GM18526 (cell line): ENCODE results near the gene POLD2.

ENCODE experiments used
- POLR2A ChIP-seq: IDR thresholded peaks from 3 replicates; pipeline ENCODE4 v1.6.1; 2011; ENCODE audit not compliant: insufficient read length; ENCODE audit errors: extremely low read depth

POLD2 gene

DNA sequence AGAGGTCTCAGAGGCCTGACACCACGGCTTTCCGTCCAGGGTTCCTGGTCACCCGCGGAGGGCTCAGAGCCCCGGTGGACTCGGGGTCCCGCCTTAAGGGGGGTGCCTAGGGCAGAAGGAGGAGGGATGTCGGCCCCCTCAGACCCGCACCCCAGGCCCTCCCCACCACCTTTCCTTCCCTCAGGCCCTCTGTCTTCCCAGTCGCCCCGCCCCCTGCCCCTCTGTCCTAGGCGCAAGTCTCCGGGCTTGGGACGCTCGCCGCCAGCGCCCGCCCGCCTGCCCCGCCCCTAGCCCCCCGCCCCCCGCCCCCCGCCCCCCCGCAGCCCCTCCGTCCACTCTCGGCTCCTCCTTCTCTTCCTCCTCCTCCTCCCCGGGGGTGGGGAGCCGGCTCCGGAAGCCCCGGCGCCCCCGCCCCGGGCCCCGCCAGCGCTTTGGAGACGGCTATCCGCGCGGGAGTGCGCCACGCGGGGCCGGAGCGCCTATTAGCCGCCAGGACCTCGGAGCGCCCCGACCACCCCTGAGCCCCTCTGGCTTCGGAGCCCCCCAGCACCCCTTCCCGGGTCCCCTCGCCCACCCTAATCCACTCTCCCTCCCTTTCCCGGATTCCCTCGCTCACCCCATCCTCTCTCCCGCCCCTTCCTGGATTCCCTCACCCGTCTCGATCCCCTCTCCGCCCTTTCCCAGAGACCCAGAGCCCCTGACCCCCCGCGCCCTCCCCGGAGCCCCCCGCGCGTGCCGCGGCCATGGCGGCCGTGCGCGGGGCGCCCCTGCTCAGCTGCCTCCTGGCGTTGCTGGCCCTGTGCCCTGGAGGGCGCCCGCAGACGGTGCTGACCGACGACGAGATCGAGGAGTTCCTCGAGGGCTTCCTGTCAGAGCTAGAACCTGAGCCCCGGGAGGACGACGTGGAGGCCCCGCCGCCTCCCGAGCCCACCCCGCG, 19.2 kb downstream of the POLD2 start, which contains the start of gene AEBP1:
Gene AEBP1, plus strand, starts transcription at position 423 of the 937 bp plus-strand sequence. Its CDS starts 321 bp downstream, at position 744.
- TF ChIP-seq POLR2A, result no peak

DNA sequence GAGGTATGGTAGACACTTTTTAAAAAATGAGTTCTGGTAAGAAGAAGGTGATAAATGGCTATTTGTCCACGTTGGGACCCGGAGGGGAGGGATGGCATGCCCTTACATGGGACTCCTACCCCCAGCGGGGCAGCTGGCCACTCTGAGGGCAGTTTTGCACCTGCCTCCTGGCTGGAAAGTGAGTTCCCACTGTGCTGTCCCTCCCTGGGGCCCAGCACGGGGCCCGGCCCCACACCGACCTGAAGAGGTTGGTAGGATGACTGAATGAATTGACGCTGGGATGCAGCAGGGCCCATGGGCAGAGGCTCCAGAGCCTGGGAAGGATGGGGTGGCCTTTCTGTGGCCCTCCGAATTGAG, 19.8 kb downstream of the POLD2 start:
- TF ChIP-seq POLR2A, result no peak

DNA sequence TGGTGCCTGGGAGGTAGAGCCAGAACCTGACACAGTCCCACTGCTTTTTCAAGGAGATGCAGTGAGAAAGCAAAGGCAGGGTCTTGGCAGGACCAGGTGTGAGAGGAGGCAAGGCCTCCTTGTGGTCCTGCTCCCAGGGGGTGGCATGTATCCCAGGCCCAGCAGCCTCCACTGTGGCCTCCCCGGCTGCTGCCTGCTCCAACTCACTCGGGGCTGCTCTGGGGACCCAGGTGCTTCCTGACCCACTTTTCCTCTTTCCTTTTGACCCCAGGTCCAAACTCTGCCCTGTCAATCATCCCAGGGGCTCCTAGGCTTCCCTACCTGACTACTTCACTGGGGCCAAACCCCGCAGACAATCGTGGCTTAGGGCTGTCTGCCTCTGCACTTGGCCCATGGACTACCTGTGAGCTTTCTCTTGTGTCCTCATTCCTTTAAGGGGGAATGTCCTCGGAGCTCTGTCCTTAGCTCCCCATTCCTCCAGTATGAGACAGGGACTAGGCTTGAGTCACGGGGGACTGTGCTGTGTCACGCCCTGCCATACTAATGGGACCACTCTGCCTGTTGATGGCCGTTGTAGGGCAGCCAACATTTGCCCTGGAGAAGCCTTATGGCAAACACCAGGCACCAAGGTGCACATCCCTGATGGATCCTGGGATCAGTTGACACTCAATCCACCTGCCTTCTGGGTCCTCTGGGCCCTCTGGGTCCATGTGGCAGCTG, 20.3 kb downstream of the POLD2 start:
- no peak for TF ChIP-seq POLR2A

DNA sequence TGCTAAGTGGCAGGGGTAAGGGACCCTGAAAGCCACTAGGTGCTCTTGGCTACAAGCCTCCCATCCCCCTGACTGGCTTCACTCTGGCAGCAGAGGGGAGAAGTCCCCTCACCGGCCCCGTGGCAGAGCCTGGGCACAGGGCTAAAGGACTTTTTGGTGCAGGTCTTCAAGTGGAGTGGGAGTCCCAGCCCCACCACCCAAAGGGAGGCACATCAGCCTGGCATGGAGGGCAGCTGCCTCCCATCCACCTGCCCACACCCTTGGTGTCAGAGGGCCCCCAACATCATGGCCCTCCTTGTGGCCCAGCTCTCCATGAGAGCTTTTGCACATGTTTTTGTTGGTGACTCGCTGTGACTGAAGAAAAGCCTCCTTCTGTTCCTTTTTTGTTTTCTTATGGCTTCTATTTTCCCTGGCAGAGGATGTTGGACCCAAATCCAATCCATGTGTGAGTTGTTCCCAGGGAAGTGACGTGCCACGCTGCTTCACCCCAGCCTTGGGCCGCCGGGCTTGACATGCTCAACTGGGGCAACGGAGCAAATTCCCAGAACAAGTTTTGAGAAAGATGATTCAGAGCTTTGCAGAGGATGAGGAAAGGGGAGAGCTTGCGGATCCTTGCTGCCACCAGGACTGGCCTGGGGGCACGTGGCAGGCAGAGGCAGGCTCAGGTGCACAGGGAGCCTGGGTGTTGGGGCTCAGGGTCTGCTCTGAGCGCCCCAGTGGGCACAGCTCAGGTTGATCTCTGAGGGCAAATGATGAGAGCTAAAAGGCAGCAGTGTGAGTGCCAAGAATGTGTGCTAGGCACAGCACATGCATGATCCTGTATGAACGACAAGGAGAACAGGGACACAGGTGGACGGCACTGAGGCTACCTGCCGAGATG, 21.1 kb downstream of the POLD2 start:
- no peak for TF ChIP-seq POLR2A

DNA sequence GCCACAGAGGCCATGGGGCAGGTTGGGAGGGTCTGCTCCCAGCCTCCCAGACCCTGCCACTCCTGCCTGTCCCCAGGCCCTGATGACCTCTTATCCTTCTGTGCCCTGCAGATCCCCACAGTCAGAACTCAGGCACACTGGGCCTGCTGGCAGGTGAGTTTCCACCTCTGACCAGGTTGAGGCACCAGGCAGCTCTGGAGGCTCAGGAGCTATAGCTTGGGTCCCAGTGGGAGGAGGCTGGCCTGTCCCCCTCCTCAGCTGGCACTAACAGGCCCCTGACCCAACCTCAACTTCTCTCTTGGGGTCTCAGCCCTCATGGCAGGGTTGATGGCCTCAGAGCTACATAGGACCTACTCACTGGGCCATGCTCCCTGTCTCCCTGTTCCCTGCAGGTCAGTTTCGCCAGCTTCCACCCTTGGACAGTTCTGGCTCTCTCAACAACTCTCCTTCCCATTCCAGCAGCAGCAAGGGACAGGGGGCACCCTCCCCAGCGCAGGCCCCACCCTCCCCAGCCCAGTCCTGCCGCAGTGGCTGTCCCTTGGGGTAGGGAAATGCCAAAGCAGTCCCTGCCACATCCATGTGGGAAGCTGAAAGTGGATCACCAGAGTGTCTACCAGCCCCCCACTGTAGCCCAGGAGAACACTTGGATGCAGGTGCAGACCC, 21.9 kb downstream of the POLD2 start:
- TF ChIP-seq POLR2A, result no peak

DNA sequence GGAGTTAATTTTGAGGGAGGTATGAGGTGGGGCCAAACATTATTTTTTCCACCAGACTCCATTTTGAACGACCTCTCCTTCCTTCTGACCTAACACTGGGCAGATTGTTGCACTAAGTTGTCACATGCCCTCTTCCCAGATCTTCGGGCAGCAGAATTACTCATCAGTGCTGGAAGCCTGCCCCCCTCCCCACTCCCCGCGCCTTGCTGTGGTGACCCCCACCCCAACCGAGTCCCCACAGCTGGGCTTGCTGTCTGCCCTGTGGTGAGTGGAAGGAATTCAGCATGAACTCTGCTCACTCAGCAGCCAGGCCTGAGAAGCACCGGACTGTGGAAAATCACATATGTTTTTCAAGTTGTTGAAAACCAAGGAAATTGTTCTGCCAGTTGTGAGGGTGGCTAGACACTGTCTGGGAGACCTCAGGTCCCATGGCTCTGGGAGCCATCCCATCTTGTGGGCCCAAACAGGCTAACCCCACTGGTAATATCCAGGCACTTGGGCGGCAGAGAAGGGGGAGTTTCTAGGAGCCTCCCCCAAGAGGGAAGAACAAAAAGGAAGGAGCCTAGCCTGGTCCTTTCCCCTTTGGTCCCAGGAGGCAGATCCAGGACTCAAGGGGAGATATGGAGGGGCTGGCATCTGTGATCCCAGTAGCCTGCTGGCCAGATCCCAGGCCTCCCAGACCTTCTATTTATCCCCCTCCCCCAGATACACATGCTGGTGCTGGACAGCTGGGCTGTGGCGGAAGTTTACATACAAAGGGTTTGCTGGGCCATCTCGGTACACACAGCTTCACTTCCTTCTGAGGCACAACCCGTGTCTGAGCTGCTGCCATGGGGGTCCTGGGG, 22.7 kb downstream of the POLD2 start:
- no peak for TF ChIP-seq POLR2A

DNA sequence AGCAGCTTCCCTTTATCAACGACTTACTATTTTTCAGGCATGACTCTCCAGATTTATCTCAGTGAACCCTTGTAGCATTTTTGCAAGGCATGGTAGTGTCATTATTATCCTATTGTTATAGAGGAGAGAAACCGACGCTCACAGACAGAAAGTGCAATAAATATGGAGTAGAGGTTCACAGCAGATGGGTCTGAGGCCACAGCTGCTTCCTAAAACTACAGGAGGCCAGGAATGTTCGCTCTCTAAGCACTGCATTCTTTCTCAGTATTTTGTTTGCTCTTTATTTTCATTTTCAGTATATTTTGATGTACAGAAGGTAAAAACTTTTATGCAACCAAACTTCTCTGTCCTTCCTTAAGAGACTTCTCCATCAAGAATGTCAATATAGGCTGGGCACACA, 23.7 kb downstream of the POLD2 start:
- no peak for TF ChIP-seq POLR2A

DNA sequence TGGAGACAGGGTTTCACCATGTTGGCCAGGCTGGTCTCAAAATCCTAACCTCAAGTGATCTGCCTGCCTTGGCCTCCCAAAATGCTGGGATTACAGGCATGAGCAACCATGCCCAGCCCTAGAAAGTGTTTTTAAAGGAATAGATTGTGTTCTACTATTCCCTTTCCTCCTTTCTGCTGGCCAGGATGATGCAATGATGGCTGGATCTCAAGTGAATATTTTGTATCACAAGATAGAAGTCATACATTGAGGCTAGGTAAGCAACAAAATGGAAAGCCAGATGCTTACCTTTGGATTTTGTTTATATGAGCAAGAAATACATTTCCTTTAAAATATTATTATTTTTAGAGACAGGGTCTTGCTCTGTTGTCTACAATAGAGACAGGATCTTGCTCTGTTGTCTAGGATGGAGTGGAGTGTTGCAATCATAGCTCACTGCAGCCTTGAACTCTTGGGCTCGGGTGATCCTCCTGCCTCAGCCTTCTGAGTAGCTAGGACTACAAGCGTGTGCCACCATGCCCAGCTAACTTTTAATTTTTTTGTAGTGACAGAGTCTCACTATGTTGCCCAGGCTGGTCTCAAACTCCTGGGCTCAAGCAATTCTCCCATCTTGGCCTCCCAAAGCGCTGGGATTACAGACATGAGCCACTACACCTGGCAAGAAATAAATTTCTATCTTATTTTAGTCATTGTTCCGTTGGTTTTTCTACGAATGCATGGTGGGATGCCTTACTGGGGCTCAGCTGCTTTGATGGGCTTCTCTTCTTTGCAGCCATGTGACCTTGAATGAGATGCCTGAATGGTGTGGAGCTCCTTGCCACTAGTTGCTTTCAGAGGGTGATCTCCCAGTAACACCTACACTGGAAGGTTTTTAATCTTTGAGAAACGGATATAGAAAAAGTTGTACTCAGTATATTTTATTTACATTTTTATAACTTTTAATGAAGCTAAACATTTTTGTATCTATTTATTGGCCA, 25.0 kb downstream of the POLD2 start:
- no peak for TF ChIP-seq POLR2A

DNA sequence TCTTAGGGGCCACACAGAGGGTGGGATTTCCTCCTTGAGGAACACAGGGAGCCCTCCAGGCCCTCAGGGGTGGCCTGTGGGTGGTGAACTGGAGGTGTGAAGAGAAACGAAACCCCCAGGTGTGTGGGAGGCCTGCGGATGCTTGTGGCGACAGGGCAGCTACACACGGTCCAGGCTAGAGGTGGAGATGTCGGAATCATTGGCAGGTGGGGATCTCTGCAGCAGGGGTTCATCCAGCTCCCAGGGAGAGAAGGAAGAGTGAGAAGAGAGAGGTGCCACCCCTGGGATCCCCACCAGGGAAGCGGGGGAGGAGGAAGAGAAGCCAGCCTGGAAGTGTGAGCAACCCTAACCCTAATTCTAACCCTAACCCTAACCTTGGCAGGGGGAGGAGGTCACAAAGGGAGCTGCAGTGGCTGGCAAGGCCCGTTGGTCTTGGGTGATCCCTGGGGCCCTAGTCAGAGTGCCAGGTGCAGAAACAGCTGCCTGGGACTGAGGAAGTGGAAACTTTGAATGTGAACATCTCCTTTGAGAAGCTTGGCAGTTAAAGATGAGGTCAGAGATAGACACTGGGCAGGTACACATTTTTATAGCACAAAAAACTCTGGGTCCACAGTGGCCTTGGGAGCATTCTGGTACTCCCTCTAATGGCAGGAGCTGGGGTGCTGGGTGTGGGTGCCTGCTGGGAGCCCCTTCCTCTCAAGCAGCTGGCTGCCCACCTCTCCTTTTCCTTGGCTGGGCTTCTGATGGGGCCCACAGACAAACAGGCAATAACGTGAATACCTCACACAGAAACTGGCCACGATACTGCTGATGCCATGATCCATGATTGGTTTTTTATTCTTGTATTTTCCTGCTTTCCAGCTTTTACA, 26.1 kb downstream of the POLD2 start:
- TF ChIP-seq POLR2A, result no peak

DNA sequence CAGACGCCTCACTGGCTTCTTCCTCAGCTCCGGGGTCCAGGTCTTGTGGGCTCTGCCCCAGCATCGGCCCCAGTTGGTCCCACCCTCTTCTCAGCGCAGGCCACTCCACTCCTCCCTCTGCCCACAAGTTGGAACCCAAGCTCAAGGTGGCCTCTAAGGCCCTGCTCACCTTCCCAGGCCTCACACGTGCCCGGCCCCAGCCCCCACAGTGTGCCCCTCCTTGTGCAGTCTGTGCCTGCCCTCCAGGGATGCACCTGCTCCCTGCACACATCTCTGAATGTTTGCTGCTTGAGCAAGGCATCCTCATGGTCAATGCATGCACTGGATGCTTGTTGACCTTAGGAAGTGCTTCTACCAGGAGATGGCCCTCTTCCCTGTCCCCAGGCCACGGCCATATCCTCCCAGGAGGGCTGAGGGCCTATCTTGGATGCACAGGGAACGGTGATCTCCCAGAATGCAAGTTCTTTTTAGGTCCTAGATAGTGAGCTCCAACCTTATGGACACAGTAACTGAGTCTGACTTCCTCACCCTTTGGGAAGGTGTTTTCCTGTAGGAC, 26.9 kb downstream of the POLD2 start:
- TF ChIP-seq POLR2A, result no peak

DNA sequence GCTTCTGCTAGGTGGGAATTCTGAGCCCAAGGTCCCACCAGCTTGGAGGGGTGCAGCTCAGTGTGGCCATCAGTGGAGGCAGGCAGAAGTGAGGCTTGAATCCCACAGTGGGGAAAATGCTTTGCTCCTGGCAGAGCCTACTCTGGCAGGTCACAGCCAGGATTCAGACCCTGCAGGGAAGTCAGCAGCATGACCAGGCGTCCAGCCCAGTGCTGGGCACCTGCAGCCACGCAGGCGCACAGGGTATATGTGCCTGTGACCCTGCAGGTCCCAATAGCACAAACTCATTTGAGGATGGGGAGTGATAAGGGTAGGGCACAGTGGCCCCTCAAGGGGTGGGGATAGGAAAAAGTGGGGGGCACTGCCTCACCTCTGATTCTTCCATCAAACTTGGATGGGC, 27.6 kb downstream of the POLD2 start:
- no peak for TF ChIP-seq POLR2A

DNA sequence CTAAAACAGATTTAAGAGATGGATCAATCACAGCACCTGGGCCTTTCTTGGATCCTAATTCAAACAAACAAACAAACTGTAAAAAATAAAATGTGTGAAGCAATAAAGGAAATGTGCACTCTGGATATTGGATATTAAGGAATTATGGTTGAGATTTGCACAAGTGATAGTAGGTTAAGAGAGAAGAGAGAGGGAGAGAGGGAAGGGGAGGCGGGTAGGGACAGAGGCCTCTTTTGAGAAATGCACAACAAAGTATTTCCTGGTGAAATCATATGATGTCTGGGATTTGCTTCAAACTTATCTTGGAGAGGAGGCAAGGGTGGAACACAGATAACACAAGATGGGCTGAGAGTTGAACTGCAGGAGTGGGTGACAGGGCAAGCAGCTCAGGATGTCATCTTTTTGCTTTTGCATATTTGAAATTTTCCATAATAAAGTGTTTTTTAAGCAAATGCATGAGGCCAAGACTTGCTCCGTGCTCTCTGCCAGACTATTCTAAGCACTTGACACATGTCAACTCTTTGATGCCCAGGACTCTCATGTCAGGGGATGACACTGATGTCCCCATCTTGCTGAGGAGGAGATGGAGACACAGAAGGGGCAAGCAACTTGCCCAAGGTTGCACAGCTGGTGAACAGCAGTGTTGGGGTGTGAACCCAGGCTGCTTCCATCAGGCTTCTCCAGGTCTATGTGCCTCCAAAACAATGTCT, 28.3 kb downstream of the POLD2 start:
- no peak for TF ChIP-seq POLR2A
